ENCODE data around the gene PITX1.
A peak's percentile ranks its signal among the peaks of the same experiment; 100 is the strongest.

Gene PITX1

GRCh38 chr5:135055396-135055795, 21.4 kb upstream of the PITX1 start:
- peaks cover 0 to under 1% of the 10 kb centered on the region in 2 donors for H3K27me3 ChIP-seq
- no peaks in the 10 kb centered on the region for H3K9me3 ChIP-seq
- no peak overlapping the region for H3K4me3 ChIP-seq
- intact Hi-C loops (cut with DNase I; ENCODE audit: low total_unique reads): no loop called here
- peaks cover 0 to 14% (median 7%) of the 10 kb centered on the region in 4 donors for H3K4me1 ChIP-seq
- H3K36me3 ChIP-seq: no peaks in the 10 kb centered on the region
- TF ChIP-seq CTCF (IDR thresholded peaks at IDR 0.05): no peak
- DNase-seq: peak; percentile 28 to 78
- peak overlapping the region in 1 of 2 donors; percentile 26 for H3K27ac ChIP-seq

- no peak for TF ChIP-seq CTCF (IDR thresholded peaks at IDR 0.05)
- no peak overlapping the region for H3K27ac ChIP-seq
- H3K27me3 ChIP-seq: peaks cover 0 to 7% of the 10 kb centered on the region in 2 donors
- intact Hi-C loops (cut with DNase I; ENCODE audit: low total_unique reads): no loop called here
- no peak overlapping the region for H3K4me3 ChIP-seq
- DNase-seq: no peak
- H3K4me1 ChIP-seq: peaks cover 0 to 14% (median 7%) of the 10 kb centered on the region in 4 donors
- no peaks in the 10 kb centered on the region for H3K36me3 ChIP-seq
- H3K9me3 ChIP-seq: no peaks in the 10 kb centered on the region
These were observed 20.5 kb upstream of the PITX1 start for GRCh38 chr5:135054546-135054945.

GRCh38 chr5:135053989-135054388, 20.0 kb upstream of the PITX1 start:
- peaks cover 0 to 7% of the 10 kb centered on the region in 2 donors for H3K27me3 ChIP-seq
- H3K36me3 ChIP-seq: no peaks in the 10 kb centered on the region
- DNase-seq: no peak
- no peak overlapping the region for H3K4me3 ChIP-seq
- no peak for TF ChIP-seq CTCF (IDR thresholded peaks at IDR 0.05)
- no peak overlapping the region for H3K27ac ChIP-seq
- intact Hi-C loops (cut with DNase I; ENCODE audit: low total_unique reads): no loop called here
- no peaks in the 10 kb centered on the region for H3K9me3 ChIP-seq
- H3K4me1 ChIP-seq: peaks cover 0 to 14% (median 7%) of the 10 kb centered on the region in 4 donors

GRCh38 chr5:135053278-135053677, 19.2 kb upstream of the PITX1 start:
- TF ChIP-seq CTCF (IDR thresholded peaks at IDR 0.05): no peak
- intact Hi-C loops (cut with DNase I; ENCODE audit: low total_unique reads): no loop called here
- no peak for DNase-seq
- H3K4me3 ChIP-seq: no peak overlapping the region
- no peaks in the 10 kb centered on the region for H3K36me3 ChIP-seq
- H3K27ac ChIP-seq: no peak overlapping the region
- peaks cover 0 to 7% of the 10 kb centered on the region in 2 donors for H3K27me3 ChIP-seq
- no peaks in the 10 kb centered on the region for H3K9me3 ChIP-seq
- peaks cover 0 to 14% (median 7%) of the 10 kb centered on the region in 4 donors for H3K4me1 ChIP-seq

GRCh38 chr5:135052511-135053145, 18.6 kb upstream of the PITX1 start:
- Histone ChIP-seq H3K4me3 (no peak overlapping the region), H3K27ac (no peak overlapping the region), H3K27me3 (peaks cover 0 to 10% of the 10 kb centered on the region in 2 donors), H3K9me3 (no peaks in the 10 kb centered on the region), H3K36me3 (no peaks in the 10 kb centered on the region), H3K4me1 (peaks cover 0 to 14% (median 7%) of the 10 kb centered on the region in 4 donors)
- no peak for TF ChIP-seq CTCF (IDR thresholded peaks at IDR 0.05)
- DNase-seq: no peak
- intact Hi-C loops (cut with DNase I; ENCODE audit: low total_unique reads): no loop called here

Data from tibial artery (tissue), 4 donors.